Fibroblast of skin of left quadriceps (primary cell): ENCODE data around the gene SLIT3.

Experiments
- DNase-seq, 2 experiments: peaks; one replicate each; pipeline ENCODE4 v3.0.0-alpha.2; 2013; ENCODE audit warnings: low read depth in 2 of 2

The SLIT3 gene

GRCh38 chr5:168992687-168993086 lies 308.3 kb downstream of the SLIT3 start:
- no peak for DNase-seq

DNA sequence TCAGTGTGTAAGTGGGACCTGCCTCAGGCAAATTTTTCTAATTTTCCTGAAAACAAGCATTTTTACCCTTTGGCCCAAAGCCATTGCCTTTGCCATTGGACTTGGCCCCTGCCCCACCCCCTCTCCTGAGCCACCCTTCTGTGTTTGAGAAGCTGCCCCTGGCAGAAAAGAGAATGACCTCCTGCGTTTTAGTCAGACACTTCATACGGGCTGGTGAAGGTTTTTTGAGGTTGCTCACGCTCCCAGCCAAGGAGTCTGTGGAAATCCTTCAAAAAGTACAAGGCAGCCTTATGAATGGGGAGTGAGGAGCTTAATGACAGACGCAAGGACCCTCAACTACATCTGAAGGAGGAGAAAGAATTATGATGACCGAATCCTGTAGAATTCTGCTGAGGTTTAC lies 308.9 kb downstream of the SLIT3 start:
- no peak for DNase-seq

DNA sequence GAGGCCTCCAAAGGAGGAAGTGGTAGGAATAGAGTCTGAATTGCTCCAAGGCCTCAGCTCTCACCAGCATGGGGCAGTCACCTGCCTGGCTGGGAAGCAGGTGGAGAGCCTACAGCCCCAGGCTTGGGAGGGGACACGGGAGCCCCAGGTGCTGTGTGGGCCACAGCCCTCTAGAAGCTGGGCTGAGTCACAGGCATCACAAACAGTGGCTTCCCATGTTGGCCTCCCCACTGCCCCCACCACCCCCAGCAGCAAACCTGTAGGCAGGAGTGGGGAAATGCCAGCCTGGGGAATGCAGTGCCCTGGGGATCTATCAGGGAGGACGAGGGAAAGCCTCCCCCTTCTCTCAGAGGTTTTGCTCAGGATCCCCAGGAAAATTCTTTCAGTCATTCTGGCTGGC lies 309.6 kb downstream of the SLIT3 start:
- DNase-seq: no peak

DNA sequence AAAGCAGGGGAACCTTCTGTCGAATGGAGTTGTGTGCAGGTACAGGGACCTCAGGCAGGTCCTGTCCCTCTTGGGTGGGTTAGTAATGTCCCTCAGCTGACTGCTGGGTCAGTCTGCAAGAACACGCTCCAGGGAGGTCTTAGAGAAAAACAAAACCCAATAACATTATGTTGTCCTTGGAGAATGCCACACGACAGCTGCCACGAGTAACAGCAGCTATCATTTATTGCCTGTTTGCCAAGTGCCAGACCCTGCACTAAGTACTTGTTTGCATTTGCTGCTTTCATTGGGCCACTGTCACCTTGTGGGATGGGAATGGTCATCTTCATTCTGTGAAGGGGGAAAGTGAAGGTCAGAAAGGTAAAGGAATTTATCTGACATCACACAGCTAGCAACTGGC lies 310.3 kb downstream of the SLIT3 start:
- DNase-seq: no peak

DNA sequence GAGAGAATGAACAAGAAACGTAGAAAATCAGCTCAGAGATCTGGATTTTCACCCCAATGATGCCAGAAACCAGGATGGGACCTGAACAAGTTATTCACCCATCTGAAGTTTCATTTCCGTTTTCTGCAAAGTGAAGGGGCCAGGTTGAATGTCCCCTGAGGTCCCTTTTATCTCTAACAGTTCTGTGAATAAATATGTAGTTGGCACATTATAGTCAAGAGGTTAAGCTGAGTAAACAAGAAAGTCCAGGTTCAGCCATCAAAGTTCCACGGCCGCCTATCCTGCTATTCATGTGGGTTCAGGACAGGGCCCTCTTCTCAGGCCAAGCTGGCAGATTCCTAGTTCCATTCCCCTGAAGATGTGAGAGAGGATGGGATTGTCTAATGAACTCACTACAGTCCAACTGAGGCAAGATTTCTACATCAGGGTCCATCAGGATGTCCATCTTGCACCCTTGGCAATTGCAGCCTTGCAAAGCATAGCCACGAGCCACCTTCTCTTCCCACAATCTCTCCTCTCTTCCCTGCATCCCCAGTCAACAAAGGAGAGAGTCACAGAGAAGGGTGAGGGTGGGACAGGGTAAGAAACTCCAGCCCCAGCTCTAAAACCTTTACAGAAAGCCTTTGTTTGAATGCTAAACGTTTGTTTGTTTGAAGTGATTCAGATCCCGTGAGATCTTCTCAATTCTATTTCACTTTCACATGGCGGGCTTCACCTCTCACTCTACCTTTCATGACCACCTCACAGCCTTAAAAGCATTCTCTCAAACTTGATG lies 311.0 kb downstream of the SLIT3 start:
- DNase-seq: no peak

- no peak for DNase-seq
Observed at GRCh38 chr5:168988699-168989098, 312.2 kb downstream of the SLIT3 start.

DNA sequence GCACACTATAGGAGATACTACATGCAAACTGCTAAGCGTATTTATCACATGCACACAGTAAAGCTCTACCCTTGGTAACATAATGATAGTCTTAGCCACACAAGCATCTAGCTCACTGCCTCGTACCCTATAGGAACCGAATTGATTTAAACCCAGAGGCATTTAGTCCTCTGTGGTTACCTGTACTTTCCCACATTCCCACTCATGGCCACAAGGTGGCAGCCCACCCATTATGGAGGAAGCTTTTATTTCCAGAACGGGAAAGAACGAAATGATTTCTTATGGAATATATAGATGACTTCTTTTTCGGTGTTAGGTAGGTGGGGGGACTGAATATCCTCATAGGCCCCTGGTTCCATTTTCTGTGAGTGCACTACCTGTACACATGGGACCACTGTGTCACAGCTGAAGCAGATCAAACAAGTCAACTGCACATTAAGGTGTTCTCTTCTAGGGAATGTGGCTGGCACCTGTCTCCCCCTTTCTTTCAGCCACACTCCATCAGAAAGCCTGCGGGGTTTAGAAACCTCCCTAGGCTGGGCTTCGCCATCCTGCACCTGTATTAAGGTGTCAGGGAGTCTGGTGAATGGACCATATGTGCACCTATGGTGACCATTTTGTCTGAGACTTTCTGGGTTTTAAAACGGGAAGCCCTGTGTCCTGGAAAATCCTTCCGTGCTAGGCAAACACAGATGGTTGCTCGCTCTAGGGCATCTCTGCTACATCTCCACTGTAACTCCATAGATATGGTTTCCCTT lies 313.2 kb downstream of the SLIT3 start:
- peak in 1 of 2 experiments; percentile 56 for DNase-seq

DNA sequence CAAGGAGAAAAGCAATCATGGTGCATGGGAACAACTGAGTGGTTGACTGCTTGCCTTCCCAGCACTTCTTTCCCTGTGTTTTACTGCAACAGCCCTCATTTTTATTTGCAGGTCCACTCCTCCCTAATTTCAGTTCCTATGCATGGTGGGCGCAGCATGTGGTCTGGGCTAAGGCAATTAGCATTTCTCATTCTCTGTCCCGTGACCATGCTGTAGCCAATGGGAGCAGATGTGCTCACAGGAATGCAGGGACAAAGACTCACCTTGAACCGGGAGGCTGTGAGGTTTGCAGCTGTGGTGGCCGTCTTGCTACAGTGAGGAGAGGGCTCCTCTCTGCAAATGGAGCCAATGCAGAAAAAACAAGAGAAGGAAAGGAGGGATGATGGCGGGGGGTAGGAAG lies 315.5 kb downstream of the SLIT3 start:
- no peak for DNase-seq

DNA sequence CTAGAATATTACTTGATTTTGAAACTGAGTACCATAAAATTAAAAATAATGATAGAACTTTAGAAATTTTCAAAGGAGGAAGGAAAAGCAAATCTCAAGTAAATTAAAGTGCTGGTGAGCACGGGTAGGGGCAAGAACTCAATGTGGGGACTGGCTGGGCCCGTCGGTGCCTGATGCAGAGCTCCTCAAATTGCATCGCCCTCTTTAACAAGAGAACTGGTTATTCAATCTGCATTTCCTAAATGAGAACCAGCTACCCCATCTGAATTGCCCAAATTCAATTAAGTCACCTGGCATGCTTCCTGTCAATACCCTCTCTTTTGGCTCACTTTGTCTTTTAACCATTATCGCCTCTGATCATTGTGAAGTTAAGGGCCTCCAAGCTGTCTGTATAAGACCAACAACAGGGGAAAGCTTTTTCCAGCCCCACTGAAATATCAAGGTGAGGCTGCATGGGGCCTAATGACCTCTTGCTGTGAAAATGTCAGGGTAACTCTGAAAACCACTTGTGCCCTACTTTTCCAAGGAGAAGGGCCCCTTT lies 316.7 kb downstream of the SLIT3 start:
- DNase-seq: no peak

DNA sequence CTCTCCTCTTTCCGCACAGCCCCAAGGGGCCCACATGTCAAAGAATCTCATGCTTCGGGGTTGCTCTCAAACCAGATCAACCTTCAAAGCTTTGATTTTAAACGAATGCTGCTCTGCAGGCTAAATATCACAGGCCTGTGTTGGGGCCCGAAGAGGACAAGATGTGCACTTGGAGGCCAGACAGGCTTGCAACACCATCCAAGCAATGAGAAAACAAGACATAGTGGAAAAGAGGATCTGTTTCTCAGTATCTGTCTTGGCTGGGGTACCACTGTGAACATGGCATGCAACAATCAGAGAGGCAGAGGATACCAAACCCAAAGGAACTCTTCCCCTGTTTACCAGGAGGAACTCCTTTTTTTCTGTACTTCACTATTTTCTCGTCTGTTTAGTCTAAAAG lies 321.8 kb downstream of the SLIT3 start:
- DNase-seq: no peak

GRCh38 chr5:168978500-168978899 lies 322.4 kb downstream of the SLIT3 start:
- DNase-seq: no peak

DNA sequence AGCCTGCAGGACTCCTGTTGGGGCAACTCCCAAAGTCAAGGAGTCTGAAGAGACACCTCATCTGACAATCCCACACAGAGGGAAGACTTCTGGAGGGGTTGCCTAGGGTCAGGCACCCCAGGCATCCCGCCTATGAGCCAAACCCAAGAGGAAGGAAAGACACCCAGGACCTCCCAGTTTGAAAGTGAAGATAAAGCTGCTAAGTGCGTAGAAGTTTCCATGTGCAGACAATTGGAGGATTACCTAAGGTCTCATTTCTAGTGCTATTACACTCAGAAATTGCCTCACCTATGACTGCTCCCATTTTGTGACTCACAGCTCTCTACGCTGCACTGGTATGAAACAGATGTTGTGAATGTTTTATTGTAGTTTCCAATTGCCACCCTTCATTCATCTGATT lies 322.9 kb downstream of the SLIT3 start:
- DNase-seq: peak; percentile 56 to 62

DNA sequence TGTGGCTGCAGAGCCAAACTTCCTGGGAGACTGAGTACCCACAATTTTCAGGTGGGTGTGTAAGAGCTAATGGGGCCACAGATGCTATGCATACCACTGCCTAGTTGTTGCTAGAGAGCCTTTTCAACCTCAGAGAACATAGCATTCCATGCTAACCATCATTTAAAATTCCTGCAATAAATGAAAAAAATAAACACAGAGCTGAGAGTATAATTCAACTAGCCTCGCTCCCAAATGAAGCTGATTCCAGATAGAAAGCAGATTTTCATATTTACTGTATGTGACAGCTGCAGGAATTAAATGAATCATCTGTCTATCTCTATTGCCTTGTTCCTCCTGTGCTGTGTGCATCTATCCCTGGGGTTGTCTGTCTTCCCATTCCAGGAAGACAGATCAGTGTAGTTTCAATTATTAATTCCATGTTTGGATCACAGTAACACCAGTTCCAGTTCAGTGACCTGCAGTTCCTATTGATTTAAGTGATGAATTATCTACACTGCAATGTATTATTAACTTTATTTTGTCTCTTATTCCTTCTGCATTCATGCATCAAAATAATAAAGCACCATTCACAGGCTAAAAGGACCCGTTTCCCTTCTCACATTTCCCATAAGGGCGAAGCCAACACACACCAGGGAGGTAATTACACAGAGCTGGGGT lies 324.5 kb downstream of the SLIT3 start:
- DNase-seq: peak; percentile 79 to 84

DNA sequence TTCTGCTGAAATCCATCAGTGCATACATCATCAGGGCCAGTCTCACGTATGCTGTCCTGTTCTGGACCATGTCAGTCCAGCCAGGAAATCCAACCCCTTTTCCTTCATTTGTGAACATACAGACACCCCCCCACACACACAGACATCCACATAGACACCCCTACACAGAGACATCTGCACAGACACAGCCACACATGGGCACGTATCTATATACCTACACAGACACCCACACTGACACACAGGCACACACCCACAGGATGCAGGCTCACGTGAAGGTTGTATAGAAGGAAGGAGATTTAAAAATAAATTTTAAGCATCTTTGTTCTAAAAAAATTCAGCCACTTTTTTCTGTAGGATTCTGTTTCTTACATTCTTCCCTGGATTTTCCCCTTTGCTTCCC lies 325.6 kb downstream of the SLIT3 start:
- no peak for DNase-seq

DNA sequence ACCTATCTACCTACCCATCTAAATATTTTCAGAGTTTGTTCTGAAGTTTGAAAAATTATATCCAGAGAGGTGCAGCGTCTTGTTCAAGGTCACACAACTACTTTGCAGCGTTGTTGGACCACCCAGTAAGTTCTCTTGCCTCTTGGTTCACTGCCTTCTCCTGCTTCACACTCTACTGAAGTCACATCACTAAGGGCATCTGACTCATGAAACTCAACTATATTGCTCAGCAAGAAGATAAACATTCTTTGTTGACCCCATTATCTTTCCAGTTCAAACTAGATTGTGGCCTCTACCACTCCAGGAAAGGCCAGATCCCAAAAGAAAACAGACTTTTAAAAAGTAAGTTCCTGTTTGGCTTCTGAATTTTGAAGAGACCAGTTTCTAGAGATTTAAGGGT lies 326.9 kb downstream of the SLIT3 start:
- DNase-seq: no peak

GRCh38 chr5:168972731-168973130 lies 328.2 kb downstream of the SLIT3 start:
- no peak for DNase-seq

DNA sequence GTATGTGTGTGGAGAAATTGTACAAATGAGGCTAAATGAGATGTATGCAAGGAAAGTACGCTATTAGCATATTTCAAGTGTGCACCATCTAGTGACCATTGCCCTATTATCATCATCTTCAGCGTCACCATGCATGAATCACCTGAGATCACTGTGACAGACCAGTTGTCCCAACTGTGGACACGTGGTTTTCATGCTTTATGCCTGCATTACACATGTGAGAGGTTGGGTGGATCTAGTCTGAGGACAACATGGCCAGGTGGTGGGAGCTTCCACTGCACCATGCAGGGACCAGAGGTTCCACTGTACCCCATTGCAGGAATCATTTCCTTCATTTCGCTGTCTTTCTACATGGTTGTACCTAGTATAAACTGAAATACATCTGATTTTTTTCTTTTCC lies 329.8 kb downstream of the SLIT3 start:
- DNase-seq: no peak

- DNase-seq: no peak
Observed at GRCh38 chr5:168969326-168969886, 331.5 kb downstream of the SLIT3 start.

DNA sequence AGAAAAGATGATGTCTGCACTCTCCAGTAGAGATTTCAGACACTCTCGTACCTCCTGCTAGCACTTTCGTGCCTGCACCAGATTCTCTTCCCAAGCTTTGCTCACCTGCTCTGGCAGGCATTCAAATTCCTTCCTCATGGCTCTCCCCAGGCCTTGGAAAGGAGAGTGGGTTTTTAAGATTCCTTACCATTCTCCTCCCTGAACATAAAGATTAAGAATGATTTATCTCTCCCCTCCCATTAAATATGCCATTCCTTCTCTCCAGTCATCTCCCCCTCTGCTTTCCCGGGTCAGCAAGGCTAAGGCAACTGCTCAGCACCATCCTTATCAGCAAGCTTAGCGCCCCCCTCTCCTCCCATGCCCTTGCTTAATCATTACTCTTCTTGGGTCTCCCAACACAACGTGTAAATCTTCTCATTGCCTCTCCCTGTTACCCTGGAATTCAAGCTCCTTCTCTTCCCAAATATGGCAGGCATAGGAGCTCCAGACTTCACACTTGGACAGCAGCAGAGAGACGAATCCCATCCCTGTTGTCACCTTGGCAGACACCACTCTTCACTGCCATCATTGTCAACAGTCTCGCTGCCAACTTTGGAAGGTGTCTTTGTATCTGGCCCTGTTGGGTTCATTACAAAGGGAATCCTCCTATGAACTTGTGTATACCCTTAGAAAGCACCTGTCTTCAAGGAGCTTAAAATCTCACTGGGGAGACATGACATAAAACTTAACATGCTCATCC lies 332.9 kb downstream of the SLIT3 start:
- no peak for DNase-seq

DNA sequence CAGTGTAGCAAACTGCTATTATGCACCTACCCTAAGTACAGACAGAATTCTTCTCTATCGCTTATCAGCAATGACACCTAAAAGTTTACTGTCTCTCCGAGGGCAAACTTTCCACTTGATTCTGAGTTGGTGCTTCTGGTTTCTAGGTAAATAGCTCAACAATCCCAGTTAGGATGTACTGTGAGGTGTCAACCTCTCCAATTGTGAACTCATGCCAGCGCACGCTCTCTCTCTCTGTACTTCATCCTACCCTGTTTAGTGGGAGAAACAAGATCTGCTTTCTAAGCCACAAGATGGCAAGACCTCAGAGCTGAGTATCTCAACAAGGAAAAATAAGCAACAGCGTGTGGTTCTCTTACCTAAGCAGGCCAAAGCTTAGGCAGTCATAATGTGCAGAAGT lies 335.3 kb downstream of the SLIT3 start:
- no peak for DNase-seq

DNA sequence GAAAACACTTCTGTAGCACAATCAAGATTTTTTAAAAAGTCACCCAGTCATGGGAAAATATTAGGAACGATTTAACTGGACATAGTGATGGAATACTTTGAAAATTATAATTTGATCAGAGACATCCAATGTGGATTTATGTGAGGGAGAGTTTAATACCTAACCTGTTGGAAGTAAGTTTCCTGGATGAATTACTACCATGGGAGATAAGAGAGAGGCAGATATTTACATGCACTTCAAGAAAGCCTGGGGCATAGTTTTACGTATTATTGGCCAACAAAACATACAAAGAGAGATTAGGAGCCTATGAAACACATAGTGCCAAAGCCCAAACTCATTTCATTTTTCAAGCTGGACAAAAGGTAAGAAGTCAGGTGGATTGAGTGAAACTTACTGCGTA lies 336.8 kb downstream of the SLIT3 start:
- no peak for DNase-seq

DNA sequence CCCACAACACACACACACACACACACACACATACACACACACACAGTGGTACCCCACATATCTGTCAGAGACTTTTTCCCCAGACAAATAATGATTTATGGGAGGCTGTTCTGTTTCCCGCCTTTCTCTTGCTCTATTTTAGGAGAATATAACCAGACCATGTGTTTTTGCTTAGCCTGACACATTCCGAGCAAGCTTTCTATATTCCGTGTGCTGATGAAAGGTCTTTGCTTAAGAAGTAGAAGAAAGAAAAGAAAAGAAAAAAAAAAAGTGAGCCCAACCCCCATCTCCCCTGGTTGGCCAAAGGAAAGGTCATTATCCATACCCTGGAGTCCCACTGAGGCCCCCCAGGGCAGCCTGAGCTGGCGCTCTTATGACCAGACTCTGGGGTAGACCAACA lies 338.6 kb downstream of the SLIT3 start:
- peak; percentile 80 for DNase-seq
